ENCODE measurements around the gene ATP6AP2.
"Not testable (repeated sequence)": the region's sequence is repeated elsewhere in the genome, so short reads cannot be mapped to it uniquely, and the experiment has no call there.

Gene ATP6AP2

GRCh38 chrX:40582811-40583210 lies 2.0 kb downstream of the ATP6AP2 start:
- Mint-ChIP-seq H3K27ac (no peak overlapping the region), H3K9me3 (no peaks in the 10 kb centered on the region), H3K27me3 (no peaks in the 10 kb centered on the region), H3K4me1 (peaks cover 36% of the 10 kb centered on the region), H3K36me3 (peaks cover 2% of the 10 kb centered on the region), H3K4me3 (no peak overlapping the region)
- CTCF ChIA-PET = no interaction called here
- DNase-seq = no peak

- H3K4me3 Mint-ChIP-seq, DNase-seq, H3K27ac Mint-ChIP-seq, CTCF ChIA-PET, H3K9me3 Mint-ChIP-seq, H3K27me3 Mint-ChIP-seq: not testable (repeated sequence)
- Mint-ChIP-seq H3K36me3 (peaks cover 15% of the 10 kb centered on the region), H3K4me1 (peaks cover 47% of the 10 kb centered on the region)
Observed at GRCh38 chrX:40587623-40588022, 6.9 kb downstream of the ATP6AP2 start.

- H3K36me3 Mint-ChIP-seq = peaks cover 21% of the 10 kb centered on the region
- peak; percentile 38 for DNase-seq
- H3K4me1 Mint-ChIP-seq = peaks cover 36% of the 10 kb centered on the region
- H3K27ac Mint-ChIP-seq = peak overlapping the region; percentile 25
- not testable (repeated sequence) for H3K9me3 Mint-ChIP-seq, H3K4me3 Mint-ChIP-seq, H3K27me3 Mint-ChIP-seq
- CTCF ChIA-PET = interaction anchor here (0.7 to 0.9 kb wide), 2 partner anchors 46 to 47 kb away, joined by 3 to 4 read pairs; no protein-coding TSS in a partner anchor
Observed at GRCh38 chrX:40589616-40590321, 9.0 kb downstream of the ATP6AP2 start.

DNA sequence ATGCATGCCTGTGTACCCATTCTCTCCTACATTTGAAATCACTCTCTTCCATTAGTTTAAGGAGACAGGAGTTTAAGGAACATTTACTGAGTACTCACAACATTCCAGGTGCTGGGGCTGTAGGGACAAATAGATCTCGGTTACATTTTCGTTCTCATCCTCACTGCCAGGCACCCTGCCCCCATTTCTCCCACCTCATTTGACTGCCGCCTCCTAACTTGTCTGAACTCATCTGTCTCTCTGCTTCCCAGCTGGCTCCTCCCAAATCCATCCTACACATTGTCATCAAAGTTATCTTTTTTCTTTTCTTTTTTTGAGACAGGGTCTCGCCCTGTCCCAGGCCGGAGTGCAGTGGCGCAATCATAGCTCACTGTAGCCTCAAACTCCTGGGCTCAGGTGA lies 22.7 kb downstream of the ATP6AP2 start:
- Mint-ChIP-seq H3K4me3 (no peak overlapping the region), H3K27me3 (no peaks in the 10 kb centered on the region), H3K9me3 (no peaks in the 10 kb centered on the region), H3K4me1 (no peaks in the 10 kb centered on the region), H3K36me3 (peaks cover 24% of the 10 kb centered on the region), H3K27ac (peak overlapping the region; percentile 20)
- CTCF ChIA-PET = no interaction called here
- DNase-seq = no peak

DNA sequence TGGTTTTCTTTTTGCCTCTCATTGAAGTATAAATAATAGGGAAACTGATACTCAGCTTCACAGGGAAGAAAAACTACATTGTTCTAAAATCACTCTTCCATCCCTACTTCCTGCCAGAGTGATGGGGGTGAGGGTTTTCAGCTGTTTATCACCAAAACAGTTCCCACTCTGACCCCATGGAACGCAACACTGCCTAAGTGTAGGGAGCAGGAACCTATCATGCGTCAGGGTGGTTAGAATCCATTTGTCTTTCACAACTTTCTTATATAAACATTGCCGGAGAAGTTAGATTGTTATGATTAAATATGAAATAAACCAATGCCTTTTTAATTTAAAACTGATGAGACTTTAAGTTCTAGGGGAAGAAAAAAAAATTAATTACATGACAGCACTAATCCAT lies 26.6 kb downstream of the ATP6AP2 start:
- DNase-seq = no peak
- no peaks in the 10 kb centered on the region for H3K9me3 Mint-ChIP-seq
- H3K4me1 Mint-ChIP-seq = no peaks in the 10 kb centered on the region
- CTCF ChIA-PET = no interaction called here
- no peak overlapping the region for H3K27ac Mint-ChIP-seq
- H3K27me3 Mint-ChIP-seq = no peaks in the 10 kb centered on the region
- H3K4me3 Mint-ChIP-seq = no peak overlapping the region
- H3K36me3 Mint-ChIP-seq = peaks cover 5% of the 10 kb centered on the region

DNA sequence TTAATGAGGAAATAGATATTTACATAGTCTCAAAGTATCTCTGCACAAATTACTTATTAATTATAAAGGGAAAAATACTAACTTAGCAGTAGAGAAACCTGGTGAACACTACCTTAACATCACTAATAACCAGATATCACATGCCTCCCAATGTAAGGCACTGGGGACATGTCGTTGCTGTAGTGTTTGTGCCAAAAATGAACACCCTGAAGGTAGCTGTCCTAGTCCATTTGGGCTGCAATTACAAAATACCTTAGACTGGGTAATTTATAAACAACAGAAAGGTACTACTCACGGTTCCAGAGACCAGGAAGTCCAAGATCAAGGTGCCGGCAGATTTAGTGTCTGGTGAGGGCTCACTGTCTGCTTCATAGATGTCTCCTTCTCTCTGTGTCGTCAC lies 31.7 kb downstream of the ATP6AP2 start:
- no peak overlapping the region for H3K4me3 Mint-ChIP-seq
- no peaks in the 10 kb centered on the region for H3K27me3 Mint-ChIP-seq
- CTCF ChIA-PET = no interaction called here
- no peaks in the 10 kb centered on the region for H3K9me3 Mint-ChIP-seq
- no peak for DNase-seq
- no peaks in the 10 kb centered on the region for H3K36me3 Mint-ChIP-seq
- H3K27ac Mint-ChIP-seq = no peak overlapping the region
- no peaks in the 10 kb centered on the region for H3K4me1 Mint-ChIP-seq

GRCh38 chrX:40615976-40616375 lies 35.2 kb downstream of the ATP6AP2 start:
- Mint-ChIP-seq H3K36me3 (no peaks in the 10 kb centered on the region), H3K4me1 (no peaks in the 10 kb centered on the region), H3K27ac (no peak overlapping the region), H3K4me3 (no peak overlapping the region), H3K27me3 (no peaks in the 10 kb centered on the region), H3K9me3 (no peaks in the 10 kb centered on the region)
- CTCF ChIA-PET = no interaction called here
- no peak for DNase-seq

GRCh38 chrX:40617566-40617965 lies 36.8 kb downstream of the ATP6AP2 start:
- no peaks in the 10 kb centered on the region for H3K27me3 Mint-ChIP-seq
- CTCF ChIA-PET = no interaction called here
- no peak overlapping the region for H3K4me3 Mint-ChIP-seq
- no peak overlapping the region for H3K27ac Mint-ChIP-seq
- no peaks in the 10 kb centered on the region for H3K4me1 Mint-ChIP-seq
- H3K36me3 Mint-ChIP-seq = no peaks in the 10 kb centered on the region
- no peak for DNase-seq
- H3K9me3 Mint-ChIP-seq = no peaks in the 10 kb centered on the region

DNA sequence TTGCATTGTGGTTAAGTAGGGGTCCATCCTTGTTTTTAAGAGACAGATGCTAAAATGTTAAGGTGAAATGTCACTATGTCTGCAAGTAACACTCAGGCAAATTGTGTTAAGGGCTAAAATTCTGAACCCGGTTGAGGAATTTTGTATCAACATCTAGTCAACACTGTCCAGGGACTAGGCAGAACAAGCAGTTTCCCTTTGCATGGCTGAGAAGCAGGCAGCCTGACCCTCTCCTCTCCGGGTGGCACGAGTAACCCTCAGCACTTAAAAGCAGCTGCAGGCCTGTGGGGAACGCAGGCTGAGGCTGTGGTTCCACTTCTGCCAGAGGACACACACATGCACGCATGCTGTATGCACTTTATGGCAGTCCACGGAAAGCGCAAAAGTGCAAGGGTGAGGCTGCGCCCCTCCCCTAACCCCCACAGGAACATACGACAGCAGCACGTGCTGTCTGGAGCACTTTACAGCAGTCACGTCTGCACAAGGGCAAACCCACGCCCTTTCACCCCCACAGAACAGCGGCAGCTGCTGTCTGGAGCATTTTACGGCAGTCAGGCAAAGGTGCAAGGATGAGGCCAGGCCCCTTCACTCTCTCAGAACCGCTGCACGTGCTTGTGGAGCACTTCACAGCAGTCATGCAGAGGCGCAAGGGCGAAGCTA lies 41.8 kb downstream of the ATP6AP2 start:
- Mint-ChIP-seq H3K27me3 (no peaks in the 10 kb centered on the region), H3K27ac (no peak overlapping the region), H3K9me3 (no peaks in the 10 kb centered on the region), H3K36me3 (peaks cover 8% of the 10 kb centered on the region), H3K4me1 (no peaks in the 10 kb centered on the region), H3K4me3 (no peak overlapping the region)
- DNase-seq = no peak
- CTCF ChIA-PET = no interaction called here

GRCh38 chrX:40623139-40623536 lies 42.4 kb downstream of the ATP6AP2 start, which contains the start of gene MPC1L:
MPC1L (plus strand) TSS chrX:40623428; CDS start chrX:40623566, 138 bp downstream.
- H3K27me3 Mint-ChIP-seq = no peaks in the 10 kb centered on the region
- H3K27ac Mint-ChIP-seq = no peak within 1 kb of the TSS
- no peaks in the 10 kb centered on the region for H3K4me1 Mint-ChIP-seq
- no peaks in the 10 kb centered on the region for H3K9me3 Mint-ChIP-seq
- CTCF ChIA-PET = no interaction called here
- no peak within 1 kb of the TSS for H3K4me3 Mint-ChIP-seq
- DNase-seq = no peak
- H3K36me3 Mint-ChIP-seq = peaks cover 13% of the 10 kb centered on the region

- H3K4me3 Mint-ChIP-seq = no peak overlapping the region
Observed at GRCh38 chrX:40623665-40624064, 42.9 kb downstream of the ATP6AP2 start.

GRCh38 chrX:40625294-40625693 lies 44.5 kb downstream of the ATP6AP2 start:
- H3K27me3 Mint-ChIP-seq = no peaks in the 10 kb centered on the region
- no peaks in the 10 kb centered on the region for H3K9me3 Mint-ChIP-seq
- no peak overlapping the region for H3K27ac Mint-ChIP-seq
- DNase-seq = no peak
- no peaks in the 10 kb centered on the region for H3K4me1 Mint-ChIP-seq
- H3K36me3 Mint-ChIP-seq = peaks cover 15% of the 10 kb centered on the region
- no peak overlapping the region for H3K4me3 Mint-ChIP-seq
- CTCF ChIA-PET = no interaction called here

More at GRCh38 chrX:40623665-40624064, 42.9 kb downstream of the ATP6AP2 start:
- no peaks in the 10 kb centered on the region for H3K27me3 Mint-ChIP-seq
- CTCF ChIA-PET = no interaction called here
- H3K4me1 Mint-ChIP-seq = no peaks in the 10 kb centered on the region
- DNase-seq = no peak
- H3K27ac Mint-ChIP-seq = no peak overlapping the region
- H3K9me3 Mint-ChIP-seq = no peaks in the 10 kb centered on the region
- peaks cover 15% of the 10 kb centered on the region for H3K36me3 Mint-ChIP-seq

DNA sequence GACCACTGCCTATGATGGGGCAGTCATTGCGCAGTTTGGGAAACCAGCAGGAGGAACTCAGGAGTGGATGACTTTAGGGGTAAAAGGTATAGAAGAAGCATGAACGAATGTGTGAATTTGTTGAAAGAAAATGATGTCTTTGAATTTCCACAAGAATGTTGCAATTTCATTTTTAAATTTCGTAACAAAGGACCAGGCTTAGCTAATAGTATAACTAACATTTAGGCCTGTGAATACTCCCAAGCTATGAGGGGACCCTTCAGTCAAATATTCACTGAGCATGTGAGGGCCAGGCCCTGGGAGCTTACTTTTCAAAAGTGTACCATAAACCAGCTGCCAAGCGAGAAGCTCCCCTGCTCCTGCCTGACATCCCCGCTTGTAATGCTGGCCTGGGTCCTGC lies 47.7 kb downstream of the ATP6AP2 start:
- DNase-seq = no peak
- H3K9me3 Mint-ChIP-seq = no peaks in the 10 kb centered on the region
- H3K27me3 Mint-ChIP-seq = no peaks in the 10 kb centered on the region
- H3K4me1 Mint-ChIP-seq = no peaks in the 10 kb centered on the region
- peaks cover 28% of the 10 kb centered on the region for H3K36me3 Mint-ChIP-seq
- peak overlapping the region; percentile 64 for H3K27ac Mint-ChIP-seq
- H3K4me3 Mint-ChIP-seq = no peak overlapping the region
- CTCF ChIA-PET = no interaction called here

DNA sequence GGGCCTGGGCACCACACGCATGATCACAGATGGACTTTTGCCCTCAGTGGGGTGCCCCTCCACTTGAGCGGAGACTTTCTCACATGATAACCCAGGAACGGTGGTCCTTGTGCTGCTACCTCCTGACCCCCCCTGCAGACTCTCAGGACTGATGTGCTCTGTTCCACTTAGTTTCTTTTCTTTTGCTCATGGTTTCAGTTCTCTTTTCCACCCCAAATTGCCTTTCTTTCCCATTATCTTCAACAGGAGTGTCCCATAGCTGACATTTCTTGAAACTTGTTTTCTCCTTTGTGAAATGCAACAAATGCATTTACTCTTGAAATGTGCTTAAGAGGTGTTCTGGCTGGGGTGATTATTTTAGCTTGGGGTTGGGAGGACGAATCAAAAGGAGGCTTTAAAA lies 51.4 kb downstream of the ATP6AP2 start:
- DNase-seq = no peak
- Mint-ChIP-seq H3K4me1 (no peaks in the 10 kb centered on the region), H3K27me3 (no peaks in the 10 kb centered on the region), H3K4me3 (no peak overlapping the region), H3K27ac (no peak overlapping the region), H3K36me3 (peaks cover 57% of the 10 kb centered on the region), H3K9me3 (no peaks in the 10 kb centered on the region)
- CTCF ChIA-PET = interaction anchor here (0.8 kb wide), 1 partner anchor 162 kb away, joined by 3 read pairs; no protein-coding TSS in a partner anchor

DNA sequence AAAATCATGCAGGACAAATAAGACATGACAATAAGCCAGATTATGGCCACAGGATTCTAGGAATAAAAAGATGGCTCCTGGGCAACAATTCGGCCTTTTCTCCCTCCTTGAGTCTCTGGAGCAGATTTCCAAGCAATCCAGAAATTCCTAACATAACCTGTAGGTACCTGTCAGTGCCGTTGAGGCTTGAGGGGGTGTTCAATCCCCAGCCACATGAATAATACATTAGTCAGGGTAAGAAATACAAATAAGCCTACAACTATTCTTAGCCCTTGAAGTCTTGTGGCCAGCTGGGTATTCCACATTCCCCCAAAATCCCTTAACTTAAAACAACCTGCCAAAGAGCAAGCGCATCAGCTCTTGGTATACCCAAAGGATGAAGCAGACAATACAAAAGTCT lies 56.9 kb downstream of the ATP6AP2 start:
- Mint-ChIP-seq H3K4me3 (no peak overlapping the region), H3K27ac (no peak overlapping the region), H3K27me3 (no peaks in the 10 kb centered on the region), H3K9me3 (no peaks in the 10 kb centered on the region), H3K36me3 (peaks cover 55% of the 10 kb centered on the region), H3K4me1 (peaks cover 11% of the 10 kb centered on the region)
- CTCF ChIA-PET = no interaction called here
- no peak for DNase-seq

Data from activated naive CD4-positive, alpha-beta T cell treated with anti-CD3 and anti-CD28 coated beads, Interleukin-2, amount 10 ng/mL, durations not matched to agents 7 days and 5 days (primary cell).